HCT116 (cell line): Measurements from ENCODE around the gene WDR31. TPM values are rescaled to one million over a fixed set of nuclear protein-coding genes. Genes with fewer than 3 reads are reported as not detected.

Experiments
- ATAC-seq: fragments of 200-7000 bp; cut with Tn5 transposase; 2 replicates; pipeline ENCODE4 v1.9.1; 2020; ENCODE audit warnings: mild to moderate bottlenecking, moderate library complexity
- BruUV-seq: library from RNA; stranded (reverse); fragments of 400-500 nt; replicated peaks from 2 replicates; lab custom pipeline; 2021; lab: Mats Ljungman, UMichigan
- CTCF ChIA-PET: fragments of 300-600 bp; sonication (Branson Sonifier 250); formaldehyde crosslinking; loops from one replicate; lab custom pipeline; 2021; ENCODE audit warnings: antibody characterized with exemption; lab: Charles Lee
- POLR2A ChIA-PET: fragments of 300-600, 350-600 bp; sonication (Branson Sonifier 250); formaldehyde crosslinking; loops from one replicate; lab custom pipeline; 2021; ENCODE audit warnings: antibody characterized with exemption; lab: Charles Lee
- RAD21 ChIA-PET, 2 experiments: fragments of 300-600 bp; sonication (Branson Sonifier 250); formaldehyde crosslinking; loops; one replicate each; lab custom pipeline; 2023; ENCODE audit warnings: low total read pairs in 2 of 2; ENCODE audit not compliant: uncharacterized antibody in 2 of 2, unreplicated experiment in 2 of 2, low non-redundant PET in 1 of 2; lab: Charles Lee
- DNase-seq: peaks from one replicate; pipeline ENCODE4 v3.0.0-alpha.2; 2010; ENCODE audit warnings: low read depth, low spot score
- H2AFZ ChIP-seq: fragments of 200-600 bp; shearing (Covaris generic), sonication (generic); 2 replicates; pipeline ENCODE4 v1.6.1; 2017; ENCODE audit warnings: low read depth, mixed run types, mixed read lengths, antibody characterized with exemption, low read length; ENCODE audit not compliant: poor library complexity, severe bottlenecking
- H3K27ac ChIP-seq: 2 replicates; pipeline ENCODE4 v1.5.1; 2012; ENCODE audit warnings: low read depth, low read length
- H3K27me3 ChIP-seq: fragments of 200-600 bp; sonication (generic); 2 replicates; pipeline ENCODE4 v1.6.1; 2016; ENCODE audit warnings: mixed run types, low read length, mixed read lengths; ENCODE audit not compliant: insufficient read depth
- H3K36me3 ChIP-seq, 2 experiments: fragments of 200-500 bp in 1 of 2; fragments of 200-600 bp in 1 of 2; sonication (Bioruptor generic) in 1 of 2; sonication (generic) in 1 of 2; 2 replicates each; pipeline versions ENCODE4 v1.5.1 to v1.6.1; 2014 to 2016; ENCODE audit warnings: low read length in 2 of 2, inconsistent platforms in 1 of 2, mixed read lengths in 1 of 2, mixed run types in 1 of 2; ENCODE audit not compliant: insufficient read depth in 2 of 2, control insufficient read depth in 1 of 2
- H3K4me1 ChIP-seq, 2 experiments: fragments of 200-600 bp in 1 of 2; sonication (generic) in 1 of 2; 2 replicates each; pipeline versions ENCODE4 v1.5.1 to v1.6.1; 2012 to 2017; ENCODE audit warnings: low read length in 2 of 2, inconsistent platforms in 1 of 2, mild to moderate bottlenecking in 1 of 2, mixed read lengths in 1 of 2, mixed run types in 1 of 2, moderate library complexity in 1 of 2; ENCODE audit not compliant: insufficient read depth in 2 of 2, control insufficient read depth in 1 of 2
- H3K4me2 ChIP-seq: fragments of 200-600 bp; sonication (generic); 2 replicates; pipeline ENCODE4 v1.6.1; 2017; ENCODE audit warnings: mixed run types, low read length, mixed read lengths
- H3K4me3 ChIP-seq, 2 experiments: fragments of 200-600 bp in 1 of 2; sonication (generic) in 1 of 2; replicated peaks in 1 of 2; 2 replicates each; pipeline ENCODE4 v1.5.1; 2011 to 2016; ENCODE audit warnings: low read length in 2 of 2, control low read depth in 1 of 2, low read depth in 1 of 2, mild to moderate bottlenecking in 1 of 2, mixed read lengths in 1 of 2, mixed run types in 1 of 2
- H3K79me2 ChIP-seq: fragments of 200-600 bp; sonication (generic); 2 replicates; pipeline ENCODE4 v1.6.1; 2017; ENCODE audit warnings: mild to moderate bottlenecking, mixed run types, low read length, moderate library complexity, mixed read lengths; ENCODE audit not compliant: insufficient read depth
- H3K9ac ChIP-seq: fragments of 200-600 bp; sonication (generic); 2 replicates; pipeline ENCODE4 v1.6.1; 2016; ENCODE audit warnings: low read length, mixed read lengths
- H3K9me2 ChIP-seq: fragments of 200-600 bp; sonication (generic), shearing (Covaris generic); 2 replicates; pipeline ENCODE4 v1.6.1; 2017; ENCODE audit warnings: mixed run types, mild to moderate bottlenecking, moderate library complexity; ENCODE audit not compliant: insufficient read depth
- H3K9me3 ChIP-seq, 2 experiments: fragments of 200-500 bp in 1 of 2; fragments of 200-600 bp in 1 of 2; sonication (Bioruptor generic) in 1 of 2; sonication (generic) in 1 of 2; 2 replicates each; pipeline ENCODE4 v1.6.1; 2014 to 2017; ENCODE audit warnings: low read length in 2 of 2, mixed read lengths in 2 of 2, inconsistent platforms in 1 of 2, low read depth in 1 of 2, mild to moderate bottlenecking in 1 of 2, mixed run types in 1 of 2, moderate library complexity in 1 of 2; ENCODE audit not compliant: control insufficient read depth in 1 of 2, insufficient read depth in 1 of 2
- H4K20me1 ChIP-seq: fragments of 200-600 bp; sonication (generic), shearing (Covaris generic); 2 replicates; pipeline ENCODE4 v1.6.1; 2017; ENCODE audit warnings: mixed run types, mild to moderate bottlenecking, moderate library complexity; ENCODE audit not compliant: insufficient read depth
- ATF3 ChIP-seq: IDR thresholded peaks from 2 replicates; pipeline ENCODE4 v1.6.1; 2012
- CEBPB ChIP-seq: IDR thresholded peaks from 2 replicates; pipeline ENCODE4 v1.6.1; 2012; ENCODE audit warnings: low read depth
- EGR1 ChIP-seq: IDR thresholded peaks from 2 replicates; pipeline ENCODE4 v1.6.1; 2012; ENCODE audit warnings: low read depth
- ELF1 ChIP-seq: IDR thresholded peaks from 2 replicates; pipeline ENCODE4 v1.6.1; 2012; ENCODE audit warnings: low read depth, borderline replicate concordance
- EZH2phosphoT487 ChIP-seq: fragments of 200-600 bp; IDR thresholded peaks from 2 replicates; pipeline ENCODE4 v1.6.1; 2018; ENCODE audit warnings: antibody characterized with exemption, borderline replicate concordance
- FOSL1 ChIP-seq: IDR thresholded peaks from 2 replicates; pipeline ENCODE4 v1.6.1; 2012; ENCODE audit warnings: low read depth
- MAX ChIP-seq: IDR thresholded peaks from 2 replicates; pipeline ENCODE4 v1.6.1; 2012
- POLR2A ChIP-seq: IDR thresholded peaks from 2 replicates; pipeline ENCODE4 v1.7.0; 2011; ENCODE audit warnings: borderline replicate concordance; ENCODE audit not compliant: insufficient read depth, insufficient read length; ENCODE audit errors: extremely low read depth
- RAD21 ChIP-seq: IDR thresholded peaks from 2 replicates; pipeline ENCODE4 v1.6.1; 2012; ENCODE audit warnings: low read depth, mild to moderate bottlenecking
- SIN3A ChIP-seq: IDR thresholded peaks from 2 replicates; pipeline ENCODE4 v1.6.1; 2012; ENCODE audit warnings: low read depth
- SP1 ChIP-seq: IDR thresholded peaks from 2 replicates; pipeline ENCODE4 v1.6.1; 2012; ENCODE audit warnings: low read depth
- ZFX ChIP-seq: fragments of 450-650 bp; IDR thresholded peaks from 2 replicates; pipeline ENCODE4 v1.6.1; 2017
- intact Hi-C: fragments of 100-400 bp; cut with micrococcal nuclease; formaldehyde crosslinking; loops from 2 replicates; pipeline ENCODE4 v1.10.0; 2022
- total RNA-seq: library from RNA; stranded (reverse); gene quantifications from one replicate; pipeline ENCODE4 v1.2.1, GENCODE V29; 2021; ENCODE audit not compliant: unreplicated experiment

The WDR31 gene
- total RNA-seq, 1 experiment from 2014 or later, result 5.9 TPM

- no peak overlapping the region for H3K27ac ChIP-seq
- no peaks in the 10 kb centered on the region for H3K9me2 ChIP-seq
- peak overlapping the region; percentile 71 for H3K9ac ChIP-seq
- H3K4me1 ChIP-seq, result peaks cover 3 to 34% of the 10 kb centered on the region in 2 experiments; a peak in 3 of 4 replicates
- H3K9me3 ChIP-seq, result no peaks in the 10 kb centered on the region
- BruUV-seq, result no TSS peak
- peak overlapping the region; percentile 98 for H3K4me2 ChIP-seq
- no peaks in the 10 kb centered on the region for H3K27me3 ChIP-seq
- intact Hi-C loops, result no loop called here
- H2AFZ ChIP-seq, result no peak overlapping the region
- no peak for TF ChIP-seq SP1
- no peak for TF ChIP-seq SIN3A
- TF ChIP-seq FOSL1, result no peak
- TF ChIP-seq RAD21, result no peak
- no peak for TF ChIP-seq ELF1
- TF ChIP-seq EGR1, result no peak
- TF ChIP-seq ZFX, result no peak
- TF ChIP-seq MAX, result no peak
- TF ChIP-seq EZH2phosphoT487, result no peak
- TF ChIP-seq CEBPB, result no peak
- no peak for TF ChIP-seq ATF3
- no peak for TF ChIP-seq POLR2A
- peaks cover 22% of the 10 kb centered on the region for H3K79me2 ChIP-seq
- ATAC-seq (0 out of 2 replicates have a peak, but pooled peaks have one; percentile 1), DNase-seq (no peak)
- ChIA-PET POLR2A (interaction anchor here (0.6 to 1.8 kb wide), 2 partner anchors 10 to 25 kb away, joined by 4 to 13 read pairs; partner anchors contain the start of gene WDR31), RAD21 (interaction anchor here in 1 of 2 experiments (0.5 kb wide), 1 partner anchor 26 kb away, joined by 3 read pairs; the partner anchor contains the start of gene HDHD3), CTCF (no interaction called here)
- H4K20me1 ChIP-seq, result no peaks in the 10 kb centered on the region
- H3K36me3 ChIP-seq, result no peaks in the 10 kb centered on the region
- H3K4me3 ChIP-seq, result peak overlapping the region; percentile 64 to 72
These were observed 10.1 kb upstream of the WDR31 start for GRCh38 chr9:113350107-113350661.
